22Rv1 (cell line): ENCODE results near the gene STRN4.

Source experiments
- CTCF ChIP-seq: fragments of 450-650 bp; IDR thresholded peaks from 2 replicates; pipeline ENCODE4 v1.5.1; 2017; ENCODE audit warnings: mild to moderate bottlenecking
- ZFX ChIP-seq: fragments of 450-650 bp; IDR thresholded peaks from 2 replicates; pipeline ENCODE4 v1.6.1; 2017; ENCODE audit warnings: antibody characterized with exemption, borderline replicate concordance

- TF ChIP-seq CTCF (no peak), ZFX (no peak)
These were observed 2.1 kb downstream of the STRN4 start for GRCh38 chr19:46744005-46744691.
